ENCODE measurements around the gene MTMR10. TPM values are rescaled to one million over a fixed set of nuclear protein-coding genes. Genes with fewer than 3 reads are reported as not detected.

MTMR10 gene
- total RNA-seq, 1 experiment from 2014 or later: 8.1 TPM

DNA sequence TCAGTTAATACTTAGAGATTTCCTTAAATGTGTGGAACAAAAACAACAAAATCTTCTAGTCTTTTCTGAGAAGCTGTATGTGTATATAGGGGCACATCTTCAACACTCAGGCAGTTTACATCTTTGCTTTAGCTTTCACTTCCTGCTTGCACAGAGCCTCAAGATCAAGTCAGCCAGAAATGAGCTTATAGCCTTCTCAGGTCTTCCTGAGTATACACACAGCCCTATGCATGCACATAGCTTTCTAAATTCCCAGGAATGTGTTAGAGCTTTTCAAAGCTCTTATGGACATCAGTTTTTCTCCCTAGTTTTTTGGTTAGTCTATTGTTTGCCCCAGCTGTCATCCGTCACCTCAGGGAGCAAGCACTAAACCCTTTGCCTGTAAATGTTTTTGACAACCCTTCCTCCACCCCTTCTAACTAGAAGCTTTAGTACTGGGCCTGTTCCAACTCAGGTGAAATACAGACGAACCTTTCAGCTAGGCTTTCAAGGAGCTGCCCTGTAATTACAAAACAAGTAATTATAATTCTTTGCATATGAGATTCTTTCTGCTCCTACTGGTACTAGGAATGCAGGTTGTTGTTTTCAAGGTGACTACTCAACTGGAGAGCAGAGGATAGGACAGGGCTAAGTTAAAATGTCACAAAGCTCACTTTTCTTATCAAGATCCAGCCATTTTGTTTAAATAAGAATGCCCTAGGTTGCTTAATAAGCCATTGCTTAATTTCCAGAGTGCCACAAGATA lies 22.6 kb upstream of the MTMR10 start:
- DNase-seq (ENCODE audit: low spot score): no peak

DNA sequence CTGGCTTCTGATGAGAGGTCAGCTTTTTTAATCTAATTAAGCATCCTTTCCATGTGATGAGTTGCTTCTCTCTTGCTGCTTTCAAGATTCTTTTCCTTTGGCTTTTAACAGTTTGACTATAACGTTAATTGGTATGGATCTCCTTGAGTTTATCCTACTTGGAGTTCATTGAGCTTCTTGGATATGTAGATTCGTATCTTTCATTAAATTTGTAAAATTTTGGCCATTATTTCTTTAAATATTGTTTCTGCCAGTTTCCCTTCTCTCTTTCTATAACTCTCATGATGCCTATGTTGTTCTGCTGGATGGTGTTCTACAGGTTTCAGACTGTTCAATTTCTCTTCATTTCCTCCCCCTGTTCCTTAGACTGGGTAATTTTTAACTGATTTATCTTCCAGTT lies 21.0 kb upstream of the MTMR10 start:
- no peak for DNase-seq (ENCODE audit: low spot score)

DNA sequence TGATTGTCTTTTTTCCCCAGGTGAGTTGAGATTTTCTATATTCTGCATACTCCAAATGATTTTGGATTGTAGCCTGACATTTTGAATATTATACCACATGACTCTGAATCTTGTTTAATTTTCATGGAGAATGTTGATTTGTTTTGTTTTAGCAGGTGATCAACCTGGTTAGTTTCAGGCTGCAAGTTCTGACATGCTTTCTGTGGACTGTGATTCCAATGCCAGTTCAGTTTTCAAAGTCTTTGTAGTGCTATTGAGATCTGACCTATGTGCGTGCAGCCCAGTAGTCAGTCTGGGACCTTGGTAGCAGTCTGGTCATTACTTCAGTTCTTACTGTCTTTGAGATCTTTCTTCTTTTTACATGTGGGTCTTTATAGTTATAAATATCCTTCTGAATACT lies 18.6 kb upstream of the MTMR10 start:
- no peak for DNase-seq (ENCODE audit: low spot score)

DNA sequence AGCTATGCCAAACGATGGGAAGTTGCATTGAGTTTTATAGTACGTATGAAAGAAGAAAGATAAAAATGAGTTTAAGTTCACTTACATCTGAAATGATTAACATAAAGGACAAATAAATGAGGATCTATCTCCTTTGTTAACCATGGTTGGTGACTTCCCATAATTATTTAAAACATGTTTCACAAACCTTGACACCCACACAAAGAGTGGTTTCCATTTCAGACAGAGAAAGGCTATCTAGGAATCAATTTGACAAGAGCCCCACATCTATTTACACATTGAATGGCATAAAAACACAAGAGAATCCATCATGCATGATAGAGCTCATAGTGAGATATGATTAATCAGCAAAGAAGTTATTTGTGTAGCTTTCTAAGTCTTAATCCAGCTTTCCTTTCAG lies 14.2 kb upstream of the MTMR10 start:
- DNase-seq (ENCODE audit: low spot score): no peak

DNA sequence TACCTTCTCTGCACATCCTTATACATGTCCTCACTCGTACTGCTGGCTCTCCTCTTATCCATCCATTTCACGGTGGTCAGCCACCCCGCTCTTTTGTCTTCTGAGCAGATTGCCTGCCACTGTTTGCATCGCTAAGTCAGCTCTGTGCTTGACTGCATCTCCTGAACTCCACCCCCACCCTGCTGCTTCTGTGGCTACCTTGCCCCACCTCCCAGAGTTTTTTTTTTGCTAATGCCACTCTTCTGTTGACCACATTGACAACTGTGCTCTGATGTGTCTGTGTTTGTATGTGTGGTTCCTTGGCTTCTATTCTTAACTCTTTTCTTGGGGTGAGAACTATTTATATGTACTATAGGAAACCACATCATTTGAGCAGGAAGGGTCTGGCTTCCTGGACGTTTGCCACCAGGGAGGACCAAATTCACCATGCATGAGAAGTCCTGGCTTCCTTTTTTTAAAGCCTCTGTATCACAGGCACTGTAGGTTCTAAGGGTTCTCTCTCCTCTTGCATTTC lies 12.8 kb upstream of the MTMR10 start:
- DNase-seq (ENCODE audit: low spot score): peak; percentile 19

DNA sequence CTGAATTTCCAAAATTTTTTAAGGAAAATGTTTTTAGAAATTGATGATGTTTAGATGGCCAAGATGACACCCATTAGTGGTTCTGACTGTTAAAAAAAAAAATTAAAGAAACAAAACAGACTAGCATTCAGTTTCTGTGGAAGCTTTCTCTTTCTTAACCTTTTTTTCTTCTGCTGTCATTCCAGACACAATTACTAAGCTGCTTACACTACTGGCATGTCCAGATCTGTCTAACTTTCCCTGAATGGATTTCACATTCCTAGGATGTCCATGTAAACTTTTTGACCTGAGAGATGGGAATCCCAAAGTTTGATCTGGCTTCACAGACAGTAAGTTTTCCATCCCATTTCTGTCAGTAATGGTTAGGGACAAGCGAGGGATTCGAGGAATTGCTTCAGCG lies 10.3 kb upstream of the MTMR10 start:
- no peak for DNase-seq (ENCODE audit: low spot score)

DNA sequence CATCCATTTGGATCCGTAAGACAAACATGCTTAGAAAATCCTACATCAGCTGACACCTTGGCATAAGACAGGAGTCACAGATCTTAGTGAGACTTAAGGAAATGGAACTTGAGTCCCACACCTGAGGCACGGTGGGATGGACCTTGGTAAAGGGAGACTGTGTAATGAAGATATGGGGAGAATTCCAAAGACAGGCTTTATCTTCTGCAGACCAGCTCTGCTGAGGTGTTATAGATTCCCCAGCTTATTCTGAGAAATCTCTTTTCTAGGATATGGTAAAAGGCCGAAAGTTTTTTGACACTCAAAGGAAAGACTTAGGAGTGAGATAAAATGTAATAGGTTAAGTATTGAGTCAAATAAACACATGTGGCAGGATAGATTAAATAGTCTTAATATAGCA lies 8.3 kb upstream of the MTMR10 start:
- no peak for DNase-seq (ENCODE audit: low spot score)

DNA sequence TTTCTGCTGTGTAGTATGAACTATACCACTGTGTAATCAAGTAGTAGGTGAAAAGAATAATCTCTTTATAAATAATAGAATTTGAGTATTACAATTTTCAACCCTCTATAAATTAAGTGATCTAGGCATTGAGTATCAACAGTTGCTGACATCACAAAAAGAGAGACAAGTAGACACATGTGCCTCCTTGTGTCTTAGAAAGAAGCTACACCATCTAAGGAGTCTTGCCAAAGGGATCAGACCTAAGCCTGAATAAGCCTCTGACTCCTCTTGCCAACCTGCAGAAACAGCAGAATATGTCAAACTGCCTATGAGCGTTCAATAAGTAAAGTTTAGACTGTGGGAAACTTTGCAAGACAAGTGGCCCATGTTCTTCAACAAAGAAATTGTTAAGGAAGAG lies 5.8 kb upstream of the MTMR10 start:
- no peak for DNase-seq (ENCODE audit: low spot score)

DNA sequence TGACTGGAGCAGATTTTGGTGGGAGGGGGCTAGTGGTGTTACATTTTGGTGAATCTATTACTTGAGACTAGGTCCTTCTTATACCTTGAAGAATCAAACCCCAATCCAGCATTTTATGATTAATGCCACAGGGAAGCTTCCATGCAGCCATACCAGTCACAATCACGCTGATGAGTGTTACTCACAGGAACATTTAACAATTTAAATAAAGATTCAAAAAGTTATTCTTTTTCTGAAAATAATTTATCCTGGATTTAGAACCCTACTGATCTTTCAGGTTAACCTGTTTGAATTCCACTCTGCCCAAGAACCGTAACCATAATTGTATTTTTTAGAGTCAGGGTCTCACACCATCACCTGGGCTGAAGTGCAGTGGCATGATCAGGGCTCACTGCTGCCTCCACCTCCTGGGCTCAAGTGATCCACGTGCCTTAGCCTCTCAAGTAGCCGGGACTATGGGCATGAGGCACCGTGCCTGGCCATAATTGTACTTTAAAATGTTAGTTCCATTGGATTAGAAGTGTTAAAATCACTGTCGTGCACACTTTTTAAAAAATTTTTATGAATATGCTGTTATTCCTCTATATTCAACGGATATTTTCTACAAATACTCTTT lies 929 bp upstream of the MTMR10 start:
- DNase-seq (ENCODE audit: low spot score): no peak

DNA sequence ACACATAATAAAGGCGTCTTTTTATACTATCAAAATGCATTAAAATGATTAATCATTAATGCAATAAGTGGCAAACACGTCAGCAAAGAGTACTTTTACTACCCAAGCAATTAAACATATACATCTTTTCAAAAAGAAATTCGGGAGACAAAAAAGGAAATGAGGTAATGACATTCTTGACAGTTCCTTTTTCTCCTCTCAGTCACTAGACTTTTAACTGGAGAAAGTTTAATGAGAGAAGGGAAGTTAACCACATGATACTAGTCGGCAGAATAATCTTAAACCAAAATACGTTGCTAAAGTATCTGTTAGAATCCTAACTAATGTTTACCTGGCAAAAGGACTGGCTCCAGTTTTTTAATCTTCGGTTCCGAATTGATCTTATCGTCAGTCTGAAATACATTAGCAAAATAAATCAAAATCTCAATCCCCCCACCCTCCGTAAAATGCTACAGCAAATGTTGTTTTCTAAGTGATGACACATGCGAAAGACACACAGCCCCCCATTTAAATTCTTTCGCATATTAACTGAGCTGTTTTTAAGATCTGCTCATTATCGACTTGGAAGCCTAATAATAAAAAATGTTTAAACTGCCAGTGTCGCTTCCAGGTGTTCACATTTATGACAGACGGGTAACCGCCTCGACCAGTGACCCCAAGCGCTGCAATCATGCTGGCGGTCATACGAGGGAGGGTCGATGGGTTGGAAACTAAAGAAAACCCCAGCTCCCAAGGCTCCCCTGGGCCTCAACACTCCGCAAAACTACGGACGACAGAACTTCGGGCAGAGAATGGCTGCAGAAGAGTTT lies 778 bp downstream of the MTMR10 start:
- no peak for DNase-seq (ENCODE audit: low spot score)

DNA sequence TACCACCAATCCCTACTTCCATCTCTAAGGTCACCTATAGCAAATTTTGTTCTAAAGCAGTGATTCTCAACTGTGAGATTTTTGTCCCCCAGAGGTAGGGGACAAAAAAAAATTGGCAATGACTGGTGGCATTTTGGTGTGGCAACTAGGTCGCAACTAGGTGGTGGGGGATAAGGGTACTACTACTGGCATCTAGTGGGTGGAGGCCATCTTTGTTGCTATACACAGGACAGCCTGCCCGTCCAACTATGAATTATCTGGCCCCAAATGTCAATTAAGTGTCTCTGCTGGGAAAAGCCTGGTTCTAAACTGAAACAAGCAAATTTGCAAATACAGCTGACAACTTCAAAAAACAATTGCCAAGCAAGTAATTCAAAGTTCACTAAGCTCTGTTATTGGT lies 1.4 kb downstream of the MTMR10 start:
- no peak for DNase-seq (ENCODE audit: low spot score)

DNA sequence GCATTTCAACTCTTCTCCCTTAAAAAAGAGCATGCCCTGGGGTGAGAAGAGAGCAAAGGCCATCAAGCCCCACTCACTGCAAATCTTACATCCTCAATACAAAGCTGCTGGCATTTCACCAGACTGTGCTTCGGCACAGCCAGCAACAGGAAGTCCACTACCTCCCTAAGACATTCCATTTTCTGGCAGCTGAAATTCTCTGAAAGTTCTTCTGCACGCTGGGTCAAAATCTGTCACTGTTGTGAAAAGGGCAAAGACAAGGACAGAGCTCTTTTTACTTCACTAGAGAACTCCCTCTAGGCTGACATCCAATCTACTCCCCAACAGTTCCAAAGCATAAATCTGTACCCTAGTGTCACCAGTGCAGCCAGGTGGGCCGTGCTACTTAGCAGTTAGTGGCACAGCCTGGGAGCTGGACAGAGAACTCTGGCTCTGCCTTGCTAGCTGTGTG lies 6.3 kb downstream of the MTMR10 start:
- DNase-seq (ENCODE audit: low spot score): no peak

DNA sequence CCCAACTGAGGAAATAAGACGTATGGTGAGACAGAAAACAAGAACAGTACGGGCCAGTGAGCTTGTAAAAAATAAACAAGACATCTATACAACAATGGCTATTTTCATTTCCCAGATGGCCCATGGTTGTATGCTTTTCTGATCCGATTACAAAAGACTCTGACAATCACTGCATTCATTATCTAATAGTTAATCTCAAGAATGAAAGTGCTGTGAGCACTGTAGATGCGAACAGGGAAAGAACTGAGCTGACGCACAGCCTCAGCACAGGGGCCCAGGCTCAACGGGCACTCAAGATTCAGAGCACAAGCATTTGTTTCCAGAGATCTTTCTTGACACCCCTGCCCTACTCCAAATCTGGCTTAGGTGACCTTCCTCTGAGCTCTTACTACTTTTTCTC lies 6.9 kb downstream of the MTMR10 start:
- no peak for DNase-seq (ENCODE audit: low spot score)

DNA sequence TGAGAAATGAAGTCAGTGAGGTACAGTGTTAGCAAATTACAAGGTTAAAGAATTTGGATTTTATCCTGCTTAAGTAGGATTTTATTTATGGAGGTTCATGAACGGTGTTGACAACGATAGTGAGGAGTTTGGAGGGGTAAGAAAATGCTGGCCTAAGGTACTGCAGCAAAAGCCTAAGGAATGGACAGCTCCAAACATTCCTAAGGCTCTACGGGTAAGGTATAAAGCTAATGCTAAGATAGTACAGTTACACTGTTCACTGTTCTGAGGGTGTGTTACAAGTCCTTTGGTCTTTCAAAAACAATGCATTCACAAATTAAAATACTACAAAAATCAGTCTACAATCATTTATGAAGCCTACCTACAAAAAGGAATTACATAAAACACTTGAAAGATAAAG lies 7.3 kb downstream of the MTMR10 start:
- no peak for DNase-seq (ENCODE audit: low spot score)

DNA sequence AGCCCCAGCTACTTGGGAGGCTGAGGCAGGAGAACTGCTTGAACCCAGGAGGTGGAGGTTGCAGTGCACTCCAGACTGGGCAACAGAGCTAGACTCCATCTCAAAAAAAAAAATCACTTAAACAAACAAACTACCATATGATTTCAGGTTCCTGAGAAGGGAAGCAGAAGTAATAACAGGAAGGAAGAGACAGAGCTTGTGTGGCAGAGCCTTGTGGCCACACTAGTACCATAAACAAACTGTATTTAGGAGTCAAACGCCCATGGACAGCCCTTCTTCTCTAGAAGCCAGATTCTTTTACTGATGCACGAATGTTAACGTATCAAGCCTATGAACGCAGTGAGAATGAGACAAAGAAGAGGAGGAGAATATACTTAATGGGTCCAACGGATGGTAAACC lies 12.0 kb downstream of the MTMR10 start:
- no peak for DNase-seq (ENCODE audit: low spot score)

DNA sequence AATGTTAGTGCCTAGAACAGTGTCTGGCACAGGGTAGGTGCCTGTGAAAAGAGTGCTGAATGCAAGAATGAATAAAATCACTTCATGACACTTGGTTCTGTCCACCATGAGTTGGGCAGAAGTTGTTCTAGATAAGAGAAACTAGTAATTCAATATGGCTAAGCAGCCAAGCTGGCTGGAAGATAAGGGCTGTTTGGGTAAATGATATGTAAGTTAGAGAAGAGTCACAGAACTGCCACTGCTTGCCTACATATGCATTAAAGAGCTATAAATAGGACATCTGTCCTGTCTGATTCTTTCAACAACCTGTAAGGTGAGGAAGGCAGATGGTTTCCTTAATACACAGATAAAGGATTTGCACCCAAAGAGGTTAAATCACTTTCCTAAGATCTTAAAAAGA lies 13.1 kb downstream of the MTMR10 start:
- no peak for DNase-seq (ENCODE audit: low spot score)

DNA sequence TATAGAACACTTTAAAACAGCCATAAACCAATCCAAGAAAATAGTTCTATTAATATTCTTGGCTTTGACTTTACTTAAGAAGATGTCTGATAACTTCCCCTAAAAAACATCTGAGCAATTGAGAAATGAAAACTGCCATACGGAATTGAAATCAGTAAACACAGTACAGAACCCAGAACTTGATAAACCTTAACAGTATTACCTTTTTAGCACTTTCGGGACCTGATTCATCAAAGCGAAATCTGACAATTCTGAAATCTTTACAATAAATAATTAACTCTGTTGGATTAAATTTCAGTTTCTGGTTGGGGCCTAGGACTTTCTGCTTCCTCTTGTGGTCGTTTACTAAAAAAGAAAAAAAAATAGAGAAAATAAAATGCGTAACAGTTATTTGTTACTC lies 17.3 kb downstream of the MTMR10 start:
- no peak for DNase-seq (ENCODE audit: low spot score)

DNA sequence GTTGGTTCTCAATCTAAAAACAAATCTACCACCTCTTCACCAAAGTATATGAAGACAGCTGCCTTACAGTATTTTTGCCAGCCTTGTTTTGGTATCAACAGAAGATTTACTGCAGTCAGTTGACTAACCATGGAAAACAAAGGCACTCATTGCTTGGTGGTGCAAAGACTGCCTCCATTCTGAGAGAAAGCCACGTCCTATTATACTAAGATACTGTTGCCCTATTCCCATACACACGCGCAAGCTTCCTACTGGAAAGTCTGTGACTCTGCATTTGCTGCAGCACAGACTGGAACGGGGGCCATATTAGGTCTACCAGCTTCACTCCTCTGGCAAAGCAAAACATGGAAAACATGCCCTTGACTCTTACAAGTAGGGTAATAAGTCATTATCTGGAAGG lies 18.0 kb downstream of the MTMR10 start:
- no peak for DNase-seq (ENCODE audit: low spot score)

DNA sequence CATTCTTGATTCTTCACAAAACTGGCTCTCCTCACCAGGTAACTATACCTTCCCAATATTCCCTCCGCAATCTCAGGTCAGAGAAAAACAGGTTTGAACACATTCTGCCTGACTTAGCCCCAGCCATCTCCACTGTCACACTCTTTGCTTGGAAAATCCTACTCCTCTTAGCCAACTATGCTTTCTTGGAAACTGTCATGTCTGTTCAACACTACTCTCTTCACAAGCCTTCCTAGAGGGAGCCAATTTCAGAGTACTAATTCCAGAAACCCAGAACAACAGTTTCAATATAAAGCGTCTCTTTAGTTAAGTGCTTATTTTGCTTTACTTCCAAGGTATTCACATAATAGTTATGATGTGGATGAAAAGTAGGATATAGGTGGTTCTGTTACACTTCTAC lies 21.7 kb downstream of the MTMR10 start:
- DNase-seq (ENCODE audit: low spot score): no peak

DNA sequence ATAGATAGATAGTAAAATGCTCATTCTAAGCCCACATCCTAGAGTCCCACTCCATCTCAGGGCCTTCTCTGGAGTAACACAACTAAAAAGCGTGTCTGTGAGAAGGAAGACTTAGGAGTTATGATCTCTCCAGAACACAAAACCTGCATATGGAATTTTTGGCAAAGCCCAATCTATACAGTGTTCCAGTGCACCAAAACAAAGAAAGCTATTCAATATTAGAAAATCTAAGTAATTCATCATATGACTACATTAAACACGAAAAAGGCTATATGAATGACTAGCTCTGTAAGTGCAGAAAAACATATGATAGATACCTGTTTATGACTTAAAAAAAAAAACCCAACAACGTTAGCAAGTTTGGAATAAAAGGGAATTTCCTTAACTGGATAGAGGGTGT lies 27.7 kb downstream of the MTMR10 start:
- no peak for DNase-seq (ENCODE audit: low spot score)

DNA sequence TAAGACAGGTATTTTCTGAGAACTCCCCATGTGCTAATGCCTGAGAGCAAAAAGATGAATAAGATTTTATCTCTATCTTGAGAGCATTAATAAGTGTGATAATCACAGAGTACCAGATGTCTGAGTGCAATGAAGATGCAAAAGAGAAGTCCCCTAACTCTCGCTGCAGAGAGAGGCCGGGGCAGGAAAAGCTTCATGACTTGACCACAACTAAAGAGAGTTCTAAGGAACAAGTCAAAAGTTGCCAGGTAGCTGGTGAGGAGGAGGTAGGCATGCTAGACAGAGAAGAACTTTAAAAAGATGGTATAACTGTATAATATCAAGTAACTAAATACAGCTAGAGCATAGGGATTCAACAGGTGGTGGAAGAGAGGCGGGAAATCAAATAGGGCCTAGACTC lies 28.8 kb downstream of the MTMR10 start:
- DNase-seq (ENCODE audit: low spot score): no peak

DNA sequence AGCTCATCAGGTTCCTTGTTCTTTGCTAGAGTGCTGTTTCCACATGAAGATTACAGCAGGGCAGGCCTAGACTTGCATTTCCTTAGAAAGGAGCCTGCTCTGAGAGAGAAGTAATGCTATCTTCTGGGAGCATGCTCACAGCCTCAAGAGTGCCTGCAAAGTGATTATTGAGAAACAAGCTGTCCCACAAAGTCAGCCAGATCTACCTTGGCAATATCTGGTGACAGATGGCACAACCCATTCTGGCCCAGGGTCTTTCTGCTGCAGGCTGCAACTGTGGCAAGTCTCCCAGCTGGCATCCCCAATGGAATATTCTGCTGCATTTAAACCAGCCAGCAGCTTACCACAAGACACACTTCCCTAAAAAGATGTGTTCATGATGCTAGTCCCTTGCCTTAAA lies 29.3 kb downstream of the MTMR10 start:
- no peak for DNase-seq (ENCODE audit: low spot score)

DNA sequence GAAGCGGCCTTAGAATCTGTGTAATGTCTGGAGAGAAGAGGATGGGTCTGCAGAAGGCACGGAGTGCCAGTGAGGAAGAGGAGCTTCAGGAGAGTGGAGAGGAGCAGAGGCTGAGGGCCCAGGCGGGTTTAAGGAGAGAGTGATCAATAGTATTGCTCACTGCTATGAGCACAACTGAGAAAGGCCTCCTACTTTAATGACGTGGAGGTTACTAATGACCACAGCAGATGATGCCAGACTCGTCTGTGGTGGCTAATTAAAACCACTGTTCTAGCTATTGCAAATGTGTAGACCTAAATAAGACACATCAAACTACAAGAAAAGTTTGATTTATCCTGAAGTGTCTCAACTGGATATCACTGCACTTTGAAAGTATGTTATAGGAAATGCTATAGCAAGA lies 33.2 kb downstream of the MTMR10 start:
- no peak for DNase-seq (ENCODE audit: low spot score)
